WTC11 (cell line): ENCODE results near the gene UGCG.

Experiments
- NFATC4 ChIP-seq: fragments of 250-450 bp; sonication (Bioruptor Pico); IDR thresholded peaks from 2 replicates; pipeline ENCODE4 v1.9.0; 2021; ENCODE audit warnings: mild to moderate bottlenecking
- SP1 ChIP-seq: sonication (generic); formaldehyde crosslinking; conservative IDR thresholded peaks from 2 replicates; pipeline ENCODE4 v1.8.1; 2022; ENCODE audit warnings: missing genetic modification reagents
- ZBTB21 ChIP-seq: sonication (generic); formaldehyde crosslinking; IDR thresholded peaks from 2 replicates; pipeline ENCODE4 v1.8.1; 2023; ENCODE audit warnings: mild to moderate bottlenecking, missing genetic modification reagents, borderline replicate concordance
- ZNF121 ChIP-seq: sonication (generic); formaldehyde crosslinking; IDR thresholded peaks from 2 replicates; pipeline ENCODE4 v1.8.0; 2023; ENCODE audit warnings: missing genetic modification reagents
- ZNF138 ChIP-seq: sonication (generic); formaldehyde crosslinking; conservative IDR thresholded peaks from 2 replicates; pipeline ENCODE4 v1.8.1; 2022; ENCODE audit warnings: mild to moderate bottlenecking, moderate library complexity, missing genetic modification reagents
- TF ChIP-seq, protein P1 (sequence below): fragments of 200-600 bp; IDR thresholded peaks from 2 replicates; pipeline ENCODE4 v1.8.0; 2022; ENCODE audit warnings: antibody characterized with exemption
- TF ChIP-seq, protein P2 (sequence below): sonication (generic); formaldehyde crosslinking; IDR thresholded peaks from 2 replicates; pipeline ENCODE4 v1.8.0; 2023; ENCODE audit warnings: mild to moderate bottlenecking, missing genetic modification reagents
- TF ChIP-seq, protein P3 (sequence below): sonication (generic); formaldehyde crosslinking; IDR thresholded peaks from 2 replicates; pipeline ENCODE4 v1.8.0; 2023; ENCODE audit warnings: missing genetic modification reagents, mild to moderate bottlenecking, borderline replicate concordance

DNA sequence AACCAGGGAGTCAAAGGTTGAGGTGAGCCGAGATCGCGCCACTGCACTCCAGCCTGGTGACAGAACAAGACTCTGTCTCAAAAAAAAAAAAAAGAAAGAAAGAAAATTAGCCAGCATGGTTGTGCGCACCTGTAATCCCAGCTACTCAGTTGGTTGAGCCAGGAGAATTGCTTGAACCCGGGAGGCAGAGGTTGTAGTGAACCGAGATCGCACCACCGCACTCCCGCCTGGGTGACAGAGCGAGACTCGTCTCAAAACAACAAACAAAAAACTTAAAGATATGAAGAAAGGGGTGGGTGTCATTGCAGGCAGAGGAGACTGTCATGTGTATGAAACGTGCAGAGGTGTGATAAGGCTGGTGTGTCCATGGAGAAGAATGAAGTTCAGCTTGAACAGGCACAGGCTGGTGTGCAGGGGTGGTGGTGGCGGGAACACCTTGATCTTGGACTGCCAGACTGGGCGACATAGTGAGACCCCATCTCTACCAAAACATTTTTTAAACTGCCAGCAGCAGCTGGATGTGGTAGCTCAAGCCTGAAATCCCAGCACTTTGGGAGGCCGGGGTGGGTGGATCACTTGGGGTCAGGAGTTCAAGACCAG lies 69.6 kb downstream of the UGCG start:
- TF ChIP-seq ZNF121 (CRISPR knock-in tag) (peak; percentile 55), ZBTB21 (CRISPR knock-in tag) (no peak), SP1 (CRISPR knock-in tag) (no peak), NFATC4 (CRISPR knock-in tag) (no peak), ZNF138 (CRISPR knock-in tag) (no peak)
- TF ChIP-seq, protein P1, sequence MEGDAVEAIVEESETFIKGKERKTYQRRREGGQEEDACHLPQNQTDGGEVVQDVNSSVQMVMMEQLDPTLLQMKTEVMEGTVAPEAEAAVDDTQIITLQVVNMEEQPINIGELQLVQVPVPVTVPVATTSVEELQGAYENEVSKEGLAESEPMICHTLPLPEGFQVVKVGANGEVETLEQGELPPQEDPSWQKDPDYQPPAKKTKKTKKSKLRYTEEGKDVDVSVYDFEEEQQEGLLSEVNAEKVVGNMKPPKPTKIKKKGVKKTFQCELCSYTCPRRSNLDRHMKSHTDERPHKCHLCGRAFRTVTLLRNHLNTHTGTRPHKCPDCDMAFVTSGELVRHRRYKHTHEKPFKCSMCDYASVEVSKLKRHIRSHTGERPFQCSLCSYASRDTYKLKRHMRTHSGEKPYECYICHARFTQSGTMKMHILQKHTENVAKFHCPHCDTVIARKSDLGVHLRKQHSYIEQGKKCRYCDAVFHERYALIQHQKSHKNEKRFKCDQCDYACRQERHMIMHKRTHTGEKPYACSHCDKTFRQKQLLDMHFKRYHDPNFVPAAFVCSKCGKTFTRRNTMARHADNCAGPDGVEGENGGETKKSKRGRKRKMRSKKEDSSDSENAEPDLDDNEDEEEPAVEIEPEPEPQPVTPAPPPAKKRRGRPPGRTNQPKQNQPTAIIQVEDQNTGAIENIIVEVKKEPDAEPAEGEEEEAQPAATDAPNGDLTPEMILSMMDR: no peak
- TF ChIP-seq, protein P2, sequence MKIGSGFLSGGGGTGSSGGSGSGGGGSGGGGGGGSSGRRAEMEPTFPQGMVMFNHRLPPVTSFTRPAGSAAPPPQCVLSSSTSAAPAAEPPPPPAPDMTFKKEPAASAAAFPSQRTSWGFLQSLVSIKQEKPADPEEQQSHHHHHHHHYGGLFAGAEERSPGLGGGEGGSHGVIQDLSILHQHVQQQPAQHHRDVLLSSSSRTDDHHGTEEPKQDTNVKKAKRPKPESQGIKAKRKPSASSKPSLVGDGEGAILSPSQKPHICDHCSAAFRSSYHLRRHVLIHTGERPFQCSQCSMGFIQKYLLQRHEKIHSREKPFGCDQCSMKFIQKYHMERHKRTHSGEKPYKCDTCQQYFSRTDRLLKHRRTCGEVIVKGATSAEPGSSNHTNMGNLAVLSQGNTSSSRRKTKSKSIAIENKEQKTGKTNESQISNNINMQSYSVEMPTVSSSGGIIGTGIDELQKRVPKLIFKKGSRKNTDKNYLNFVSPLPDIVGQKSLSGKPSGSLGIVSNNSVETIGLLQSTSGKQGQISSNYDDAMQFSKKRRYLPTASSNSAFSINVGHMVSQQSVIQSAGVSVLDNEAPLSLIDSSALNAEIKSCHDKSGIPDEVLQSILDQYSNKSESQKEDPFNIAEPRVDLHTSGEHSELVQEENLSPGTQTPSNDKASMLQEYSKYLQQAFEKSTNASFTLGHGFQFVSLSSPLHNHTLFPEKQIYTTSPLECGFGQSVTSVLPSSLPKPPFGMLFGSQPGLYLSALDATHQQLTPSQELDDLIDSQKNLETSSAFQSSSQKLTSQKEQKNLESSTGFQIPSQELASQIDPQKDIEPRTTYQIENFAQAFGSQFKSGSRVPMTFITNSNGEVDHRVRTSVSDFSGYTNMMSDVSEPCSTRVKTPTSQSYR: no peak
- TF ChIP-seq, protein P3, sequence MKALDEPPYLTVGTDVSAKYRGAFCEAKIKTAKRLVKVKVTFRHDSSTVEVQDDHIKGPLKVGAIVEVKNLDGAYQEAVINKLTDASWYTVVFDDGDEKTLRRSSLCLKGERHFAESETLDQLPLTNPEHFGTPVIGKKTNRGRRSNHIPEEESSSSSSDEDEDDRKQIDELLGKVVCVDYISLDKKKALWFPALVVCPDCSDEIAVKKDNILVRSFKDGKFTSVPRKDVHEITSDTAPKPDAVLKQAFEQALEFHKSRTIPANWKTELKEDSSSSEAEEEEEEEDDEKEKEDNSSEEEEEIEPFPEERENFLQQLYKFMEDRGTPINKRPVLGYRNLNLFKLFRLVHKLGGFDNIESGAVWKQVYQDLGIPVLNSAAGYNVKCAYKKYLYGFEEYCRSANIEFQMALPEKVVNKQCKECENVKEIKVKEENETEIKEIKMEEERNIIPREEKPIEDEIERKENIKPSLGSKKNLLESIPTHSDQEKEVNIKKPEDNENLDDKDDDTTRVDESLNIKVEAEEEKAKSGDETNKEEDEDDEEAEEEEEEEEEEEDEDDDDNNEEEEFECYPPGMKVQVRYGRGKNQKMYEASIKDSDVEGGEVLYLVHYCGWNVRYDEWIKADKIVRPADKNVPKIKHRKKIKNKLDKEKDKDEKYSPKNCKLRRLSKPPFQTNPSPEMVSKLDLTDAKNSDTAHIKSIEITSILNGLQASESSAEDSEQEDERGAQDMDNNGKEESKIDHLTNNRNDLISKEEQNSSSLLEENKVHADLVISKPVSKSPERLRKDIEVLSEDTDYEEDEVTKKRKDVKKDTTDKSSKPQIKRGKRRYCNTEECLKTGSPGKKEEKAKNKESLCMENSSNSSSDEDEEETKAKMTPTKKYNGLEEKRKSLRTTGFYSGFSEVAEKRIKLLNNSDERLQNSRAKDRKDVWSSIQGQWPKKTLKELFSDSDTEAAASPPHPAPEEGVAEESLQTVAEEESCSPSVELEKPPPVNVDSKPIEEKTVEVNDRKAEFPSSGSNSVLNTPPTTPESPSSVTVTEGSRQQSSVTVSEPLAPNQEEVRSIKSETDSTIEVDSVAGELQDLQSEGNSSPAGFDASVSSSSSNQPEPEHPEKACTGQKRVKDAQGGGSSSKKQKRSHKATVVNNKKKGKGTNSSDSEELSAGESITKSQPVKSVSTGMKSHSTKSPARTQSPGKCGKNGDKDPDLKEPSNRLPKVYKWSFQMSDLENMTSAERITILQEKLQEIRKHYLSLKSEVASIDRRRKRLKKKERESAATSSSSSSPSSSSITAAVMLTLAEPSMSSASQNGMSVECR (CRISPR knock-in tag): no peak
